Hepatocyte (in vitro differentiated cells): Measurements from ENCODE around the gene PAX4.

ENCODE experiments used
- CTCF ChIP-seq: fragments of 200-600 bp; sonication (generic); IDR thresholded peaks from 2 replicates; pipeline ENCODE4 v1.5.1; 2016; ENCODE audit warnings: antibody characterized with exemption, mild to moderate bottlenecking; ENCODE audit not compliant: poor library complexity
- EZH2 ChIP-seq: fragments of 200-600 bp; sonication (generic); IDR thresholded peaks from 2 replicates; pipeline ENCODE4 v1.6.1; 2016; ENCODE audit warnings: antibody characterized with exemption, mild to moderate bottlenecking, borderline replicate concordance

GRCh38 chr7:127650847-127651555 is 33.1 kb upstream of the PAX4 start:
- TF ChIP-seq CTCF = no peak
- no peak for TF ChIP-seq EZH2
